Naive thymus-derived CD4-positive, alpha-beta T cell (primary cell): ENCODE data around the gene CAPN7. TPM values are rescaled to one million over a fixed set of nuclear protein-coding genes. Genes with fewer than 3 reads are reported as not detected.
A peak's percentile ranks its signal among the peaks of the same experiment; 100 is the strongest.

Experiments
- ATAC-seq: fragments of 150-1000 bp; cut with Tn5 transposase; 2 replicates; pipeline ENCODE4 v1.10.0; 2021; ENCODE audit warnings: mild to moderate bottlenecking, moderate library complexity
- CTCF ChIA-PET: fragments of 350-600 bp; sonication (Branson Sonifier 250); formaldehyde crosslinking; loops from one replicate; lab custom pipeline; 2021; ENCODE audit warnings: antibody characterized with exemption; lab: Charles Lee
- POLR2A ChIA-PET: fragments of 350-600 bp; sonication (Branson Sonifier 250); formaldehyde crosslinking; loops from one replicate; lab custom pipeline; 2021; ENCODE audit warnings: antibody characterized with exemption, inconsistent platforms; lab: Charles Lee
- DNase-seq, 9 donors: peaks; one replicate each; pipeline versions ENCODE4 v3.0.0 to v3.0.0-alpha.2; 2020 to 2022; ENCODE audit warnings: mixed read lengths in 1 of 9
- H3K27ac ChIP-seq: one replicate; pipeline ENCODE4 v1.7.0; 2013; ENCODE audit warnings: mild to moderate bottlenecking, low read depth, low read length, moderate library complexity
- H3K27me3 ChIP-seq, 2 donors: one replicate each; pipeline ENCODE4 v1.7.0; 2013; ENCODE audit warnings: low read length in 2 of 2, mild to moderate bottlenecking in 2 of 2, moderate library complexity in 2 of 2; ENCODE audit not compliant: control insufficient read depth in 2 of 2, insufficient read depth in 2 of 2
- H3K36me3 ChIP-seq, 3 experiments: 1 replicate in 2 of 3; 2 replicates in 1 of 3; pipeline ENCODE4 v1.7.0; 2013; ENCODE audit warnings: low read length in 3 of 3, mild to moderate bottlenecking in 3 of 3, moderate library complexity in 1 of 3; ENCODE audit not compliant: insufficient read depth in 3 of 3, control insufficient read depth in 2 of 3
- H3K4me1 ChIP-seq, 2 donors: one replicate each; pipeline ENCODE4 v1.7.0; 2013; ENCODE audit warnings: low read length in 2 of 2, mild to moderate bottlenecking in 2 of 2, moderate library complexity in 1 of 2; ENCODE audit not compliant: control insufficient read depth in 2 of 2, insufficient read depth in 2 of 2
- H3K4me3 ChIP-seq: 2 replicates; pipeline ENCODE4 v1.7.0; 2013; ENCODE audit warnings: mild to moderate bottlenecking, low read length
- H3K9me3 ChIP-seq, 3 experiments: 1 replicate in 2 of 3; 2 replicates in 1 of 3; pipeline ENCODE4 v1.7.0; 2013; ENCODE audit warnings: low read length in 3 of 3; ENCODE audit not compliant: control insufficient read depth in 2 of 3
- H3K27ac Mint-ChIP-seq, 9 donors: one replicate each; pipeline ENCODE4 v1.8.0; 2020 to 2022; ENCODE audit warnings: mixed read lengths in 9 of 9, mild to moderate bottlenecking in 8 of 9, moderate library complexity in 5 of 9, inconsistent platforms in 2 of 9
- H3K27me3 Mint-ChIP-seq, 5 donors: one replicate each; pipeline ENCODE4 v1.8.0; 2021 to 2022; ENCODE audit warnings: mixed read lengths in 5 of 5, mild to moderate bottlenecking in 1 of 5
- H3K36me3 Mint-ChIP-seq, 5 donors: one replicate each; pipeline ENCODE4 v1.8.0; 2020 to 2022; ENCODE audit warnings: mixed read lengths in 5 of 5, mild to moderate bottlenecking in 3 of 5, inconsistent platforms in 1 of 5
- H3K4me1 Mint-ChIP-seq, 7 donors: one replicate each; pipeline ENCODE4 v1.8.0; 2020 to 2022; ENCODE audit warnings: mixed read lengths in 7 of 7, mild to moderate bottlenecking in 3 of 7, inconsistent platforms in 1 of 7
- H3K4me3 Mint-ChIP-seq, 10 donors: one replicate each; pipeline ENCODE4 v1.8.0; 2020 to 2022; ENCODE audit warnings: mild to moderate bottlenecking in 10 of 10, mixed read lengths in 10 of 10, moderate library complexity in 6 of 10, inconsistent platforms in 2 of 10
- H3K9me3 Mint-ChIP-seq, 11 donors: one replicate each; pipeline ENCODE4 v1.8.0; 2020 to 2022; ENCODE audit warnings: mixed read lengths in 11 of 11, mild to moderate bottlenecking in 4 of 11, inconsistent platforms in 1 of 11, moderate library complexity in 1 of 11
- intact Hi-C, 2 donors: fragments of 100-400 bp; cut with micrococcal nuclease; formaldehyde crosslinking; loops; one replicate each; pipeline ENCODE4 v1.15.1; 2023
- polyA plus RNA-seq, 2 donors: library from polyadenylated mRNA; unstranded; fragments of 300-500 nt; fragmentation: Illumina TruSeq; gene quantifications; one replicate each; pipeline ENCODE4 v1.2.3, GENCODE V29; 2021
- total RNA-seq, 6 experiments: library from RNA in 5 of 6; stranded (reverse) in 5 of 6; gene quantifications; 1 replicate in 5 of 6; 2 replicates in 1 of 6; pipeline ENCODE4 v1.2.3 and lab custom pipeline; 2021 to 2026

The CAPN7 gene
- total and polyA plus RNA-seq, 7 experiments from 2014 or later = 23.4 to 104 (median 61.5) TPM

GRCh38 chr3:15294929-15295328 is 88.9 kb downstream of the CAPN7 start:
- H3K27me3 ChIP-seq = no peaks in the 10 kb centered on the region
- H3K4me3 Mint-ChIP-seq = peak overlapping the region in 3 of 10 donors; percentile 1 to 18 (median 2)
- no peaks in the 10 kb centered on the region for H3K9me3 ChIP-seq
- peaks cover 57 to 60% of the 10 kb centered on the region in 2 donors for H3K4me1 ChIP-seq
- H3K4me1 Mint-ChIP-seq = peaks cover 61 to 96% (median 80%) of the 10 kb centered on the region in 7 donors
- H3K9me3 Mint-ChIP-seq = peaks cover 0 to 5% (median 0%) of the 10 kb centered on the region in 11 donors
- peak overlapping the region in 8 of 9 donors; percentile 25 to 96 (median 72) for H3K27ac Mint-ChIP-seq
- no peaks in the 10 kb centered on the region for H3K36me3 ChIP-seq
- H3K36me3 Mint-ChIP-seq = peaks cover 10 to 43% (median 36%) of the 10 kb centered on the region in 5 donors
- H3K4me3 ChIP-seq = no peak overlapping the region
- POLR2A ChIA-PET = interaction anchor here (0.9 to 1.7 kb wide), 4 partner anchors 9 to 31 kb away, joined by 3 read pairs; no protein-coding TSS in a partner anchor
- H3K27ac ChIP-seq = no peak overlapping the region
- intact Hi-C loops = no loop called here
- ATAC-seq (peak; percentile 63), DNase-seq (no peak)
- CTCF ChIA-PET = interaction anchor here (0.6 to 1.4 kb wide), 4 partner anchors 19 to 84 kb away, joined by 4 to 9 read pairs (median 4); no protein-coding TSS in a partner anchor
- H3K27me3 Mint-ChIP-seq = no peaks in the 10 kb centered on the region

GRCh38 chr3:15295506-15295905 is 89.5 kb downstream of the CAPN7 start:
- Histone ChIP-seq H3K27ac (no peak overlapping the region), H3K36me3 (no peaks in the 10 kb centered on the region), H3K4me1 (peaks cover 58 to 59% of the 10 kb centered on the region in 2 donors), H3K4me3 (no peak overlapping the region), H3K27me3 (no peaks in the 10 kb centered on the region), H3K9me3 (no peaks in the 10 kb centered on the region)
- peak overlapping the region; percentile 1 to 90 (median 52) for H3K27ac Mint-ChIP-seq
- CTCF ChIA-PET = interaction anchor here (0.6 to 1.4 kb wide), 3 partner anchors 19 to 60 kb away, joined by 4 to 9 read pairs (median 4); no protein-coding TSS in a partner anchor
- DNase-seq = no peak
- POLR2A ChIA-PET = interaction anchor here (0.6 to 1.4 kb wide), 5 partner anchors 9 to 30 kb away, joined by 3 to 7 read pairs (median 4); no protein-coding TSS in a partner anchor
- ATAC-seq = peak; percentile 38
- intact Hi-C loops = no loop called here
- H3K27me3 Mint-ChIP-seq = no peaks in the 10 kb centered on the region
- peaks cover 10 to 48% (median 40%) of the 10 kb centered on the region in 5 donors for H3K36me3 Mint-ChIP-seq
- H3K4me1 Mint-ChIP-seq = peaks cover 65 to 98% (median 82%) of the 10 kb centered on the region in 7 donors
- H3K4me3 Mint-ChIP-seq = peak overlapping the region in 1 of 10 donors; percentile 55
- peaks cover 0 to 5% (median 0%) of the 10 kb centered on the region in 11 donors for H3K9me3 Mint-ChIP-seq

GRCh38 chr3:15297608-15298350 is 91.7 kb downstream of the CAPN7 start:
- peaks cover 0 to 5% (median 0%) of the 10 kb centered on the region in 11 donors for H3K9me3 Mint-ChIP-seq
- no peak for ATAC-seq
- H3K4me1 Mint-ChIP-seq = peaks cover 54 to 98% (median 83%) of the 10 kb centered on the region in 7 donors
- no peak for DNase-seq
- Histone ChIP-seq H3K27ac (no peak overlapping the region), H3K36me3 (peaks cover 0 to 11% (median 0%) of the 10 kb centered on the region in 3 experiments), H3K4me1 (peaks cover 45 to 58% of the 10 kb centered on the region in 2 donors), H3K9me3 (no peaks in the 10 kb centered on the region), H3K4me3 (no peak overlapping the region), H3K27me3 (no peaks in the 10 kb centered on the region)
- H3K27ac Mint-ChIP-seq = peak overlapping the region in 5 of 9 donors; percentile 6 to 90 (median 39)
- H3K27me3 Mint-ChIP-seq = no peaks in the 10 kb centered on the region
- H3K36me3 Mint-ChIP-seq = peaks cover 25 to 69% (median 55%) of the 10 kb centered on the region in 5 donors
- H3K4me3 Mint-ChIP-seq = peak overlapping the region in 4 of 10 donors; percentile 13 to 30 (median 22)
- ChIA-PET POLR2A (interaction anchor here (0.7 to 1.2 kb wide), 2 partner anchors 11 to 23 kb away, joined by 3 to 4 read pairs; no protein-coding TSS in a partner anchor), CTCF (interaction anchor here (1.0 to 1.5 kb wide), 2 partner anchors 19 to 34 kb away, joined by 3 to 5 read pairs; partner anchors contain the start of gene SH3BP5)
- intact Hi-C loops = loop anchor here in 1 of 2 donors (2.0 kb wide), 1 partner anchor 15 kb away; no protein-coding TSS in a partner anchor

GRCh38 chr3:15298504-15298903 is 92.5 kb downstream of the CAPN7 start:
- CTCF ChIA-PET = interaction anchor here (1.2 kb wide), 1 partner anchor 31 kb away, joined by 3 read pairs; no protein-coding TSS in a partner anchor
- H3K4me3 ChIP-seq = no peak overlapping the region
- H3K4me3 Mint-ChIP-seq = peak overlapping the region in 4 of 10 donors; percentile 0 to 19 (median 4)
- H3K27ac Mint-ChIP-seq = peak overlapping the region in 4 of 9 donors; percentile 4 to 30 (median 16)
- H3K36me3 Mint-ChIP-seq = peaks cover 25 to 77% (median 63%) of the 10 kb centered on the region in 5 donors
- H3K27me3 ChIP-seq = no peaks in the 10 kb centered on the region
- H3K9me3 Mint-ChIP-seq = peaks cover 0 to 5% (median 0%) of the 10 kb centered on the region in 11 donors
- H3K4me1 Mint-ChIP-seq = peaks cover 49 to 98% (median 81%) of the 10 kb centered on the region in 7 donors
- peaks cover 0 to 19% (median 0%) of the 10 kb centered on the region in 3 experiments for H3K36me3 ChIP-seq
- DNase-seq (no peak), ATAC-seq (no peak)
- POLR2A ChIA-PET = interaction anchor here (0.7 to 2.7 kb wide), 2 partner anchors 12 kb away, joined by 3 to 18 read pairs; no protein-coding TSS in a partner anchor
- no peak overlapping the region for H3K27ac ChIP-seq
- H3K27me3 Mint-ChIP-seq = no peaks in the 10 kb centered on the region
- H3K4me1 ChIP-seq = peaks cover 38 to 58% of the 10 kb centered on the region in 2 donors
- intact Hi-C loops = loop anchor here in 1 of 2 donors (2.0 kb wide), 1 partner anchor 14 kb away; no protein-coding TSS in a partner anchor
- H3K9me3 ChIP-seq = no peaks in the 10 kb centered on the region

GRCh38 chr3:15299036-15299435 is 93.0 kb downstream of the CAPN7 start:
- Mint-ChIP-seq H3K4me1 (peaks cover 48 to 99% (median 85%) of the 10 kb centered on the region in 7 donors), H3K9me3 (peaks cover 0 to 5% (median 0%) of the 10 kb centered on the region in 11 donors), H3K36me3 (peaks cover 25 to 82% (median 68%) of the 10 kb centered on the region in 5 donors), H3K27ac (peak overlapping the region in 3 of 9 donors; percentile 4 to 30 (median 14)), H3K27me3 (no peaks in the 10 kb centered on the region), H3K4me3 (peak overlapping the region in 3 of 10 donors; percentile 1 to 8 (median 3))
- no peak overlapping the region for H3K27ac ChIP-seq
- no peak overlapping the region for H3K4me3 ChIP-seq
- DNase-seq (no peak), ATAC-seq (no peak)
- H3K27me3 ChIP-seq = no peaks in the 10 kb centered on the region
- H3K9me3 ChIP-seq = no peaks in the 10 kb centered on the region
- POLR2A ChIA-PET = interaction anchor here (2.6 to 2.7 kb wide), 2 partner anchors 7 to 11 kb away, joined by 9 to 18 read pairs; no protein-coding TSS in a partner anchor
- peaks cover 0 to 24% (median 0%) of the 10 kb centered on the region in 3 experiments for H3K36me3 ChIP-seq
- intact Hi-C loops = loop anchor here in 1 of 2 donors (2.0 kb wide), 1 partner anchor 14 kb away; no protein-coding TSS in a partner anchor
- H3K4me1 ChIP-seq = peaks cover 43 to 62% of the 10 kb centered on the region in 2 donors
- CTCF ChIA-PET = interaction anchor here (0.7 to 1.2 kb wide), 3 partner anchors 8 to 63 kb away, joined by 3 to 4 read pairs (median 4); no protein-coding TSS in a partner anchor
